IMR-90 (cell line): ENCODE data around the gene UBL4A.

Experiments
- POLR2A ChIP-seq: IDR thresholded peaks from 2 replicates; pipeline ENCODE4 v1.6.1; 2012; ENCODE audit warnings: mild to moderate bottlenecking, low read depth, low read length
- RCOR1 ChIP-seq: IDR thresholded peaks from 2 replicates; pipeline ENCODE4 v1.6.1; 2012; ENCODE audit warnings: mild to moderate bottlenecking, low read length, improper control_type of control experiment; ENCODE audit not compliant: insufficient replicate concordance
- TF ChIP-seq, protein P1 (sequence below): fragments of 150-350 bp; IDR thresholded peaks from 2 replicates; pipeline ENCODE4 v1.6.1; 2017; ENCODE audit warnings: mild to moderate bottlenecking, antibody characterized with exemption, low read length, low read depth
- TF ChIP-seq, protein P2 (sequence below): conservative IDR thresholded peaks from 2 replicates; pipeline ENCODE4 v1.5.1; 2012; ENCODE audit warnings: mild to moderate bottlenecking, low read depth, low read length, improper control_type of control experiment

DNA sequence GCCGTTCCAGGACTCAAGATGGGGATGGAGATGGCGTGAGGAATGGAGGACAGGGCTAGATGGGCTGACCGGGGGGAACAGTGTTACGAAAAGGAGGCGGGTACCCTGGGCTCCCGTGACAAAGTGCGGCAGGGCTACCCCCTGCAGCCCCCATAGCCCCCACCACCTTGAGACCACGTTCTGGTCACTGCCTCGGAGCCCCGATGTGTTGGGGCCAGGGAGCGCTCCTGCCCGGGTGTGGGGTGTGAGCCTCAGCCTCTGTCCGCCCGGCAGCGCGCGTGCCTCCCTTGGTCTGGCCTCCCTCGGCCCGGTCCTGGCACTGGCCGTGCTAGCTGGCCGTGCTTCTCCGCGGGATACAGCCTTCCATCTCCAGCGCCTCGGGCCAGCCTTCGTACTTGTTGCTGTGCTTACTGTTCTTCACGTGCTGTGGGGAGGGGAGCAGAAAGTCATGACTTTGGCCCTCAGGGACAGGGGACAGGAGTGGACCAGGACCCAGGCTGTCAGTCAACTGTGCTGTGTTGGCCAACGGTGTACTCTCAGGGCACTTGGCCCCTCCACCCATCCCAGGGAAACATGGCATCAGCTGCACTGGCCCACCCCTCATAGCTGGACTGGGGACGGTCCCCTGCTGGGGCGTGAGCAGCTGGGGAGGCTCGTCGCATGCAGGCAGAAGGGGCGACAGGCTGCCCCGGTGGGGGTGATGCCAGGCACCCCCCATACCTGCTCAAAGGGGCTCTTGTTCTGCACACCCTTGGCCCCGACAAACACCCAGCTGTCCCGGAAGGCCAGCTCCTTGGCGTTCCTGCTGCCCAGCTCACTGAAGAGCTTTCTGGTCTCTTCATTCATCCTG is 20.3 kb upstream of the UBL4A start:
- TF ChIP-seq, protein P1, sequence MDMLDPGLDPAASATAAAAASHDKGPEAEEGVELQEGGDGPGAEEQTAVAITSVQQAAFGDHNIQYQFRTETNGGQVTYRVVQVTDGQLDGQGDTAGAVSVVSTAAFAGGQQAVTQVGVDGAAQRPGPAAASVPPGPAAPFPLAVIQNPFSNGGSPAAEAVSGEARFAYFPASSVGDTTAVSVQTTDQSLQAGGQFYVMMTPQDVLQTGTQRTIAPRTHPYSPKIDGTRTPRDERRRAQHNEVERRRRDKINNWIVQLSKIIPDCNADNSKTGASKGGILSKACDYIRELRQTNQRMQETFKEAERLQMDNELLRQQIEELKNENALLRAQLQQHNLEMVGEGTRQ = no peak
- TF ChIP-seq, protein P2, sequence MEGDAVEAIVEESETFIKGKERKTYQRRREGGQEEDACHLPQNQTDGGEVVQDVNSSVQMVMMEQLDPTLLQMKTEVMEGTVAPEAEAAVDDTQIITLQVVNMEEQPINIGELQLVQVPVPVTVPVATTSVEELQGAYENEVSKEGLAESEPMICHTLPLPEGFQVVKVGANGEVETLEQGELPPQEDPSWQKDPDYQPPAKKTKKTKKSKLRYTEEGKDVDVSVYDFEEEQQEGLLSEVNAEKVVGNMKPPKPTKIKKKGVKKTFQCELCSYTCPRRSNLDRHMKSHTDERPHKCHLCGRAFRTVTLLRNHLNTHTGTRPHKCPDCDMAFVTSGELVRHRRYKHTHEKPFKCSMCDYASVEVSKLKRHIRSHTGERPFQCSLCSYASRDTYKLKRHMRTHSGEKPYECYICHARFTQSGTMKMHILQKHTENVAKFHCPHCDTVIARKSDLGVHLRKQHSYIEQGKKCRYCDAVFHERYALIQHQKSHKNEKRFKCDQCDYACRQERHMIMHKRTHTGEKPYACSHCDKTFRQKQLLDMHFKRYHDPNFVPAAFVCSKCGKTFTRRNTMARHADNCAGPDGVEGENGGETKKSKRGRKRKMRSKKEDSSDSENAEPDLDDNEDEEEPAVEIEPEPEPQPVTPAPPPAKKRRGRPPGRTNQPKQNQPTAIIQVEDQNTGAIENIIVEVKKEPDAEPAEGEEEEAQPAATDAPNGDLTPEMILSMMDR = no peak
- TF ChIP-seq RCOR1 (no peak), POLR2A (no peak)
